OCI-LY1 (cell line): ENCODE measurements around the gene CKMT2.

Experiments used
- H2AFZ ChIP-seq: fragments of 200-600 bp; sonication (generic), shearing (Covaris generic); 2 replicates; pipeline ENCODE4 v1.6.0; 2014; ENCODE audit warnings: antibody characterized with exemption, mild to moderate bottlenecking, low read length
- H3F3A ChIP-seq: fragments of 200-600 bp; sonication (generic), shearing (Covaris generic); 2 replicates; pipeline ENCODE4 v1.6.0; 2014; ENCODE audit warnings: mild to moderate bottlenecking, antibody characterized with exemption, low read length, moderate library complexity; ENCODE audit not compliant: insufficient read depth
- H3K27ac ChIP-seq: fragments of 200-600 bp; sonication (generic); 2 replicates; pipeline ENCODE4 v1.5.1; 2014; ENCODE audit warnings: low read length, mixed run types, mild to moderate bottlenecking, low read depth; ENCODE audit not compliant: poor library complexity, severe bottlenecking
- H3K27me3 ChIP-seq: fragments of 200-600 bp; sonication (generic); 2 replicates; pipeline ENCODE4 v1.6.0; 2014; ENCODE audit warnings: antibody characterized with exemption, mild to moderate bottlenecking, low read length, moderate library complexity; ENCODE audit not compliant: insufficient read depth
- H3K36me3 ChIP-seq: fragments of 200-600 bp; sonication (generic); 2 replicates; pipeline ENCODE4 v1.6.1; 2014; ENCODE audit warnings: mild to moderate bottlenecking, antibody characterized with exemption, low read length, moderate library complexity, mixed read lengths; ENCODE audit not compliant: insufficient read depth
- H3K4me1 ChIP-seq: fragments of 200-600 bp; sonication (generic); 2 replicates; pipeline ENCODE4 v1.5.1; 2014; ENCODE audit warnings: mild to moderate bottlenecking, low read length, moderate library complexity; ENCODE audit not compliant: insufficient read depth, severe bottlenecking
- H3K4me2 ChIP-seq: fragments of 200-600 bp; sonication (generic), shearing (Covaris generic); 2 replicates; pipeline ENCODE4 v1.6.1; 2014; ENCODE audit warnings: low read length
- H3K4me3 ChIP-seq: fragments of 200-600 bp; sonication (generic); 2 replicates; pipeline ENCODE4 v1.5.1; 2014; ENCODE audit warnings: low read length, low read depth, mild to moderate bottlenecking, mixed read lengths; ENCODE audit not compliant: poor library complexity, severe bottlenecking
- H3K79me2 ChIP-seq: fragments of 200-600 bp; shearing (Covaris generic); 2 replicates; pipeline ENCODE4 v1.6.1; 2016; ENCODE audit warnings: mixed run types, low read length, mixed read lengths; ENCODE audit not compliant: insufficient read depth
- H3K9ac ChIP-seq: fragments of 200-600 bp; sonication (generic), shearing (Covaris generic); 2 replicates; pipeline ENCODE4 v1.6.1; 2014; ENCODE audit warnings: mild to moderate bottlenecking, low read length, mixed read lengths
- H3K9me2 ChIP-seq: fragments of 200-600 bp; sonication (generic), shearing (Covaris generic); 2 replicates; pipeline ENCODE4 v1.6.1; 2014; ENCODE audit warnings: low read depth, mild to moderate bottlenecking, low read length, mixed read lengths
- H3K9me3 ChIP-seq: fragments of 200-600 bp; shearing (Covaris generic); 2 replicates; pipeline ENCODE4 v1.6.1; 2014; ENCODE audit warnings: low read length, mixed read lengths
- H4K20me1 ChIP-seq: fragments of 200-600 bp; sonication (generic), shearing (Covaris generic); 2 replicates; pipeline ENCODE4 v1.6.0; 2016; ENCODE audit warnings: mild to moderate bottlenecking, low read length; ENCODE audit not compliant: insufficient read depth
- CTCF ChIP-seq: fragments of 200-600 bp; sonication (generic), shearing (Covaris generic); IDR thresholded peaks from 2 replicates; pipeline ENCODE4 v1.5.1; 2017; ENCODE audit warnings: mild to moderate bottlenecking, antibody characterized with exemption, low read length, moderate library complexity, mixed read lengths
- EZH2 ChIP-seq: fragments of 200-600 bp; sonication (generic), shearing (Covaris generic); IDR thresholded peaks from 2 replicates; pipeline ENCODE4 v1.8.0; 2017; ENCODE audit warnings: borderline replicate concordance, mixed run types, mild to moderate bottlenecking, antibody characterized with exemption, low read length, moderate library complexity, mixed read lengths

The CKMT2 gene

GRCh38 chr5:81300921-81301270 is 67.8 kb downstream of the CKMT2 start:
- H3K9me2 ChIP-seq: no peaks in the 10 kb centered on the region
- no peaks in the 10 kb centered on the region for H3K9me3 ChIP-seq
- H3K27me3 ChIP-seq: no peaks in the 10 kb centered on the region
- H3K36me3 ChIP-seq: peaks cover 13% of the 10 kb centered on the region; the same call in 1 of the 2 replicates
- peak overlapping the region; percentile 82 for H3K9ac ChIP-seq
- H3K4me3 ChIP-seq: peak overlapping the region; percentile 78
- peak overlapping the region; percentile 86 for H3K4me2 ChIP-seq
- TF ChIP-seq EZH2: no peak
- no peak for TF ChIP-seq CTCF
- H3K79me2 ChIP-seq: no peaks in the 10 kb centered on the region; the same call in 1 of the 2 replicates
- peaks cover 47% of the 10 kb centered on the region for H3K4me1 ChIP-seq
- no peaks in the 10 kb centered on the region for H4K20me1 ChIP-seq
- no peaks in the 10 kb centered on the region for H3F3A ChIP-seq
- H3K27ac ChIP-seq: peak overlapping the region; percentile 16
- no peak overlapping the region for H2AFZ ChIP-seq

- Histone ChIP-seq H3K4me2 (peak within 1 kb of the TSS; percentile 86), H3K9ac (peak within 1 kb of the TSS; percentile 82), H4K20me1 (no peaks in the 10 kb centered on the region), H3K4me1 (peaks cover 47% of the 10 kb centered on the region), H3K27me3 (no peaks in the 10 kb centered on the region), H2AFZ (no peak within 1 kb of the TSS), H3F3A (no peaks in the 10 kb centered on the region), H3K36me3 (peaks cover 13% of the 10 kb centered on the region; the same call in 1 of the 2 replicates), H3K9me2 (no peaks in the 10 kb centered on the region), H3K9me3 (no peaks in the 10 kb centered on the region), H3K27ac (peak within 1 kb of the TSS; percentile 42), H3K4me3 (peak within 1 kb of the TSS; percentile 78), H3K79me2 (no peaks in the 10 kb centered on the region; the same call in 1 of the 2 replicates)
- TF ChIP-seq CTCF (peak; percentile 16; the same call in 1 of the 2 replicates), EZH2 (no peak)
Measured at GRCh38 chr5:81301271-81302015, 68.3 kb downstream of the CKMT2 start, which contains the start of gene ZCCHC9. TSS of gene ZCCHC9 (plus strand) at chr5:81301587. CDS start at chr5:81304758, 3,171 bp downstream.

- Histone ChIP-seq H3K4me1 (peaks cover 39% of the 10 kb centered on the region), H3K9me3 (no peaks in the 10 kb centered on the region), H3K36me3 (peaks cover 13% of the 10 kb centered on the region; the same call in 1 of the 2 replicates), H3K27me3 (no peaks in the 10 kb centered on the region), H3F3A (no peaks in the 10 kb centered on the region), H2AFZ (no peak overlapping the region), H3K9me2 (no peaks in the 10 kb centered on the region), H3K9ac (peak overlapping the region; percentile 82; the same call in 1 of the 2 replicates), H3K4me3 (peak overlapping the region; percentile 78), H3K4me2 (peak overlapping the region; percentile 86), H3K79me2 (no peaks in the 10 kb centered on the region; the same call in 1 of the 2 replicates), H4K20me1 (no peaks in the 10 kb centered on the region), H3K27ac (no peak overlapping the region)
- TF ChIP-seq EZH2 (no peak), CTCF (no peak)
Measured at GRCh38 chr5:81302596-81302995, 69.5 kb downstream of the CKMT2 start.
